CD1c-positive myeloid dendritic cell (primary cell): ENCODE data around the gene ADAMTS13.
A peak's percentile ranks its signal among the peaks of the same experiment; 100 is the strongest.
"Not testable (repeated sequence)": the region's sequence is repeated elsewhere in the genome, so short reads cannot be mapped to it uniquely, and the experiment has no call there.

Experiments used
- DNase-seq: peaks from one replicate; pipeline ENCODE4 v3.0.0-alpha.2; 2016; ENCODE audit errors: extremely low spot score

ADAMTS13 gene

GRCh38 chr9:133421615-133422542 is at the start of gene ADAMTS13:
TSS of gene ADAMTS13 (plus strand) at chr9:133422367. CDS start at chr9:133422444, 77 bp downstream.
- no peak for DNase-seq

GRCh38 chr9:133374612-133375115 is 47.5 kb upstream of the ADAMTS13 start:
- DNase-seq: peak; percentile 38

GRCh38 chr9:133375116-133375723 is 46.9 kb upstream of the ADAMTS13 start:
- DNase-seq: peak; percentile 45

GRCh38 chr9:133375724-133376654 is 46.2 kb upstream of the ADAMTS13 start, which contains the start of the genes STKLD1 and SURF4:
TSS of gene STKLD1 (plus strand) at chr9:133376366. CDS start at chr9:133376474, 108 bp downstream.
TSS of gene SURF4 (minus strand) at chr9:133376060. CDS start at chr9:133375969, 91 bp downstream.
- DNase-seq: peak; percentile 98

- DNase-seq: not testable (repeated sequence)
Measured at GRCh38 chr9:133377280-133377679, 44.9 kb upstream of the ADAMTS13 start.

- DNase-seq: no peak
Measured at GRCh38 chr9:133377721-133378216, 44.4 kb upstream of the ADAMTS13 start.

- no peak for DNase-seq
Measured at GRCh38 chr9:133378408-133378962, 43.7 kb upstream of the ADAMTS13 start.

GRCh38 chr9:133379153-133380086 is 42.7 kb upstream of the ADAMTS13 start:
- DNase-seq: no peak

- no peak for DNase-seq
Measured at GRCh38 chr9:133380734-133381133, 41.4 kb upstream of the ADAMTS13 start.

GRCh38 chr9:133382507-133383141 is 39.5 kb upstream of the ADAMTS13 start:
- DNase-seq: no peak

GRCh38 chr9:133383438-133383837 is 38.7 kb upstream of the ADAMTS13 start:
- no peak for DNase-seq

GRCh38 chr9:133384736-133385321 is 37.3 kb upstream of the ADAMTS13 start:
- DNase-seq: no peak

GRCh38 chr9:133385452-133385851 is 36.7 kb upstream of the ADAMTS13 start:
- no peak for DNase-seq

GRCh38 chr9:133386338-133386737 is 35.8 kb upstream of the ADAMTS13 start:
- DNase-seq: no peak

- no peak for DNase-seq
Measured at GRCh38 chr9:133387680-133388079, 34.5 kb upstream of the ADAMTS13 start.

GRCh38 chr9:133389025-133389557 is 33.1 kb upstream of the ADAMTS13 start:
- no peak for DNase-seq

- DNase-seq: no peak
Measured at GRCh38 chr9:133389562-133389961, 32.6 kb upstream of the ADAMTS13 start.

- no peak for DNase-seq
Measured at GRCh38 chr9:133390713-133391112, 31.5 kb upstream of the ADAMTS13 start.

- DNase-seq: not testable (repeated sequence)
Measured at GRCh38 chr9:133391449-133391848, 30.7 kb upstream of the ADAMTS13 start.
